Subcutaneous adipose tissue (tissue), 4 donors: ENCODE results near the gene ANAPC10. TPM values are rescaled to one million over a fixed set of nuclear protein-coding genes. Genes with fewer than 3 reads are reported as not detected.

Experiments used
- total RNA-seq, 4 donors: library from RNA; depleted of rRNA; stranded (reverse); fragments of >200 nt; gene quantifications; one replicate each; pipeline ENCODE4 v1.1.0, GENCODE V29; 2016
- TF ChIP-seq, protein P1 (sequence below): fragments of 450-650 bp; IDR thresholded peaks from one replicate; pipeline ENCODE4 v1.5.1; 2016; ENCODE audit warnings: low read depth, mild to moderate bottlenecking, control low read depth, antibody characterized with exemption, moderate library complexity

ANAPC10 gene
- total RNA-seq, 4 donors from 2014 or later: 24.6 to 35.6 (median 28.2) TPM

DNA sequence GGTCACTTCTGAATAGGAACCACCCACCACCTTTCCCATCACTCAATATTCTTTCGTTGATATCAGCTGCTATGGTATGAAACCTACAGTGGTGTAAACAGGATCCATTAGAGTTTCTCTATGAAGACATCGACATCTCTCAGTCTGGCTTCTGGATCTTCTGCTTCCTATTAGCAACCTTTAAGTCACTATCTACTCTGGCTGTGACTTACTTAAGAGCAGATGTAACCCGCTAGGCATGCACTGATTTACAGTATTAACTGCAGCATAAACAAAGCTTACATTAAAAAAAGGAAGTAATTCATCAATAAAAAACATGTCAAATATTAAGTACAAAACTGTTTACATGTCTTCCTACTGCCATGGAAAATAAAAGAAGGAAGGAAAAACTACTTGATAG is 96.4 kb downstream of the ANAPC10 start:
- TF ChIP-seq, protein P1, sequence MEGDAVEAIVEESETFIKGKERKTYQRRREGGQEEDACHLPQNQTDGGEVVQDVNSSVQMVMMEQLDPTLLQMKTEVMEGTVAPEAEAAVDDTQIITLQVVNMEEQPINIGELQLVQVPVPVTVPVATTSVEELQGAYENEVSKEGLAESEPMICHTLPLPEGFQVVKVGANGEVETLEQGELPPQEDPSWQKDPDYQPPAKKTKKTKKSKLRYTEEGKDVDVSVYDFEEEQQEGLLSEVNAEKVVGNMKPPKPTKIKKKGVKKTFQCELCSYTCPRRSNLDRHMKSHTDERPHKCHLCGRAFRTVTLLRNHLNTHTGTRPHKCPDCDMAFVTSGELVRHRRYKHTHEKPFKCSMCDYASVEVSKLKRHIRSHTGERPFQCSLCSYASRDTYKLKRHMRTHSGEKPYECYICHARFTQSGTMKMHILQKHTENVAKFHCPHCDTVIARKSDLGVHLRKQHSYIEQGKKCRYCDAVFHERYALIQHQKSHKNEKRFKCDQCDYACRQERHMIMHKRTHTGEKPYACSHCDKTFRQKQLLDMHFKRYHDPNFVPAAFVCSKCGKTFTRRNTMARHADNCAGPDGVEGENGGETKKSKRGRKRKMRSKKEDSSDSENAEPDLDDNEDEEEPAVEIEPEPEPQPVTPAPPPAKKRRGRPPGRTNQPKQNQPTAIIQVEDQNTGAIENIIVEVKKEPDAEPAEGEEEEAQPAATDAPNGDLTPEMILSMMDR: no peak

DNA sequence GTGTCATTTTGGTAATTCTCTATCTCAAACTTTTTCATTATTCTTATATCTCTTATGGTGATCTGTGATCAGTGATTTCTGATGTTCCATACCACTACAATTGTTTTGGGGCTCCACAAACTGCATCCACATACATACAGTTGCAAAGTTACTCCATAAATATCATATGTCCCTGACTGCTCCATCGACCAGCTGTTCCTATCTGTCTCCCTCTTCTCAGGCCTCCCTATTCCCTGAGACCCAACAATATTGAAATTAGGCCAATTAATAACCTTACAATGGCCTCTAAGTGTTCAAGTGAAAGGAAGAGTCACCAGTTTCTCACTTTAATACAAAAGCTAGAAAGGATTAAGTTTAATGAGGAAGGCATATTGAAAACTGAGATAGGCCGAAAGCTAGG is 108.7 kb downstream of the ANAPC10 start:
- TF ChIP-seq, protein P1: no peak

DNA sequence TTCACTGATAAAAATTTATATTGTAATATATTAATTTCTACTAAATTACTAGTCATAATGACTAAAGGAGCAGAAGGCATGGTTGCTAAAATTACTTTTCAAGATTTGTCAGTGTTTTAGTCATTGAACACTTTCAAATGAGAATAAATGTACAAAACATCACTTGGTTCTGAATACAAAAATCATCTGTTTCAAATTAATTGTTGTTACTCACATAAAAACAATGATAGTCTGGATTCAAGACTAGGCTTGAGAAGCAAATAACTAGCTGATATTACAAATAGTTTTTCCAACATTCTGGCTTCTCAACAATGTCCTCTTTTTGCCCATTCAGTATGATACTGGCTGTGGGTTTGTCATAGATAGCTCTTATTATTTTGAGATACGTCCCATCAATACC is 112.5 kb downstream of the ANAPC10 start:
- TF ChIP-seq, protein P1: no peak

DNA sequence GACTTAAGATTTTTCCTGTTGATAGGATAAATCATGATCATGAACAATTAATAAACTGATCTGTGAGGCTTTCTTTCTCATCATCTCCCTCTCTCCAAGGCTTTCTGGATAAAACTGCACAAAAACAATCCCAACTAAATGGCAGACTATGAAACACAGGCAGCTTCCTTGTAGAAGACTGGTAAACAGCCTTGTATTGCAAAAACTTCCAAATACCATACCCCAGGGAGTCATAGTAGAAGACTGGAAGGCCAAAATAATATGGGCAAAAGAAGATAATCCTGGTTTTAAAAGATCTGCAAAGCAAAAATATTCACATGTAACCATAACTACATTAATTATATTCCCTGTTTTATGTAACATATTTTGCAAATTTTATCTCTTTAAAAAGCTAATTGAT is 113.0 kb downstream of the ANAPC10 start:
- TF ChIP-seq, protein P1: no peak

DNA sequence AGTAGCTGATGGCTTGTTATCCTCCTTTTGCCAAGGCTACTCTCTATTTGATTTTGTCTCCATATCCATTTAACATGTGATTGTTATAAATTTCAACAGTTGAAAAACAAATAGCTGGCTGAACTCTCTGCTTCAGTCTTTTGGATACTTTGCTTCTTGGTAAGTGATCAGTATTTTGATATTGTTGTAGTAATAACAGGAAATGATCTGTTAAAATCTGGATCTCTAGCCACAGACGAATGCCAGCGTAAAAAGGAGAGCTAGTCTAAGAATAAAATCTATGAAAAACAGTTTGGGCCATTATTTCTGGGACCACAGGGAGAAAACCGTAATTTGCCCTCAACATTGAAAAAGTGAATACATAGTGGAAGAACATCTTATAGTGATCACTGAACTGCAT is 113.8 kb downstream of the ANAPC10 start:
- TF ChIP-seq, protein P1: no peak

DNA sequence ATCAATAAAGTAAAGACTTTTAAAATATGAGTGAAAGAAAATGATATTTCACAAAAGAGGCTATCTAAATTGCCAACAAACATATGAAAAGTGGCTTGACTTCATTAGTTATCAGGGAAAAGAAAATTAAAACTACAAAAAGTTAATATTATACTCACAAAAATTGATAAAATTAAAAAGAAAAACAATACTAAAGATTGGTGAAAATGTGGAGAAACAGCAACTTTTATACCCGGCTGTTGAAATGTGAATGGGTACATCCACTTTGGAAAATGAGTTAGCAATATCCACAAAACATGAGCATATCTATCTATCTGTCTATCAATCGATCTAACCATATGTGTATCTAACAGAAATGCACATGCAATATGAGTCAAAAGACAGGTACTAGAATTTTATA is 122.3 kb downstream of the ANAPC10 start:
- TF ChIP-seq, protein P1: no peak

DNA sequence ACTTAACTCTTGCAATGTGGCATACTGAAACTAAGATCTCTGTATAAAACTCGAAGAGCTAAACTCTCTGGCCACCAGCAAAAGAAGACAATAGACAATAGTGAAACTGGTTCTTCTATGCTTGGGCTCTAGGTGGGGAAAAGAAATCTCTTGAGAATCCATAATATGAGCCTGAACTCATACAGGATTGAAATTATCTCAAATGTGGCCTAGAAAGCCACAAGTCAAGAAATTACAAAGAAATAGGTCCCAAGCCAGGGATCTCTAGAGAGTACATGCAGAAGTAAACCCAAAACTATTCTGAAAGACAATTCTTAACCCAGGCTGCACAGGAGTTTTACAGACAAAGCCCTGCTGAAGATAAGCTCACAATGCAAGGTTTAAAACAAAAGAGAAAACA is 127.4 kb downstream of the ANAPC10 start:
- TF ChIP-seq, protein P1: no peak
